Measurements from ENCODE around the gene KIFC1.

The KIFC1 gene

GRCh38 chr6:33424855-33425667, 33.4 kb downstream of the KIFC1 start:
- DNase-seq, result peak in 3 of 51 donors; percentile 24 to 48 (median 47)

DNA sequence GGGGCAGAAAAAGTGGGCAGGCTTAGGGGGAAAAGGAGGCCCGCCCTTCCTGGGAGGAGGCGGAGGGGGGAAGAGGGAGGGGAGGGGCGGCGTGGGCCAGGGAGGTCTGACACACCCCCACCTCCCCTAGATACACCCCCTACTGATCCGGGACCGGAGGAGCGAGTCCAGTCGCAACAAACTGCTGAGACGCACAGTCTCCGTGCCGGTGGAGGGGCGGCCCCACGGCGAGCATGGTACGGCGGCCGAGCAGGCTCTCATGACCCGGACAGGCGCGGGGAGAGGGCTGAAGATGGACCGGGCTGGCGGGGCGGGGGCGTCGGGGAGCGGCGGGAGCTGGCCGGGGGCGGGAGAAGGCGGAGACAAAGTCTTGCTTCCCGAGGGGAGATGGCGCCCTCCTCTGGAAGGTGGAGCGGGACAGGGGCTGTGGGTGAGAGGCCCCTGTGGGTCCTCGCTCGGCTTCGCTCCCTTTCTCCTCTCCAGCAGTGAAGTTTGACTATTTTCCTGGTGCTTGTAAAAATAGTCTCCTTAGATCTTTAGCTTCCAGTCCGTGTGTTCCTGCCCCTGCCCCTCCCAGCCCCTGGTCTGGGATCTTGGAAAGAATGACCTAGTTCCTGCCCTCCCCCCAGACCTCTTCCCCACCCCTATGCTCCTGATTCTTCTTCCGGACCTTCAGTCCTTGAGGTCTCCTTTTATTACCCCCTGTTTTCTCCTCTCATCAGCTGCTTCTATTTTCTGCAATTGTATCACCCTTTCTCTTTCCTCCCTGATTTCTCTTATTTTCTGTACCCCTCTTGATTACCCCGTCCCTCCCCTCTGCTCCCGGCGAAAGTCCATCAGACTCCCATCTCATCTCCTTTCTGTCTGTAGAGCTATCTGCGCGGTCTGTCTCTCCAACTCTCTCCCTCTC, 34.3 kb downstream of the KIFC1 start:
- DNase-seq, result peak in 49 of 51 donors; percentile 35 to 92 (median 76)

DNA sequence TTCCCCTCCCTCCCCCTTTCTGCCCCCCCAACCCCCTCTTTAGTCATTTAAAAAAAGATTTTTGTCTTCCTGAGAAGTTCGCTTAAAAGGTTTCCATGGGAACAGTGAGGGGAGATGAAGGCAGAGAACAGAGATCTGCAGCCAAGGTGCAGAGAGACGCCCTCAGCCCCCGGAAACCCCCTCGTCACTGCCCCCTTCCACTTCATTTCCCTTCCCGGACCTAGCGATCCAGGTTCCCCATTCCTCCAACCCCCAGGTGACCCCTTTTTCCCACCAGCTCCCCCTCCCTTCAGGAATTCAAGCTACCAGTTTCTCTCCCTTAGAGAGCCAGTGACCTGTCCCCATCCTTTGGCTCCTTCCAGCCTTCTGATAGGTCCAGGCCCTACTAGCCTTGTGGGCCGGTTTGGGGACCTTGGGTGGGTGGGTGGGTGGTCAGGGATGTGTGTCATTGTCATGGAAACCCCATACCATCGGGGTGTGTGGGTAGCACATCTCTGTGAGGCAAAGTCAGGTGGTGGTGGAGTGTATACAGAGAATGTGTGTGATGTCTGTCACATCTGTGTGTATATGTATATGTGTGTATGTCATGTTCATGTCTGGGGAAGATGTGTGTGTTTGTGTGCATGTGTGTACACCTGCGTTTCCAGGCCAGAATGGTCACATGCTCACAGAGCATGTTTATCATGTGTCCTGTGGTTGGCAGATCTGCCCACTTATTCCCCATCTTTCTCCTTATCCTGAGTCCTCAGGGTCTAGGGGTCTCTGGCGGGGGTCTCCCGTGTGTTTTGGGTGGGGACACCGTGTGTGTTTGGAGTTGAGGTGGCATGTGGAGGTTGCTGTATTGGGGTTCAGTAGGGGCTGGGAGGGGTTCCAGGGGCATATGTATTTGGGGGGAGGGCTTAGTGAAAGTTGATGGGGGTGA, 35.2 kb downstream of the KIFC1 start:
- DNase-seq, result peak in 6 of 51 donors; percentile 24 to 65 (median 39)

- peak in 41 of 51 donors; percentile 13 to 76 (median 38) for DNase-seq
Observed at GRCh38 chr6:33427585-33428223, 36.1 kb downstream of the KIFC1 start.

- peak in 2 of 51 donors; percentile 40 to 54 for DNase-seq
Observed at GRCh38 chr6:33428224-33428965, 36.8 kb downstream of the KIFC1 start.

GRCh38 chr6:33428966-33429749, 37.5 kb downstream of the KIFC1 start:
- DNase-seq, result peak in 1 of 51 donors; percentile 25

DNA sequence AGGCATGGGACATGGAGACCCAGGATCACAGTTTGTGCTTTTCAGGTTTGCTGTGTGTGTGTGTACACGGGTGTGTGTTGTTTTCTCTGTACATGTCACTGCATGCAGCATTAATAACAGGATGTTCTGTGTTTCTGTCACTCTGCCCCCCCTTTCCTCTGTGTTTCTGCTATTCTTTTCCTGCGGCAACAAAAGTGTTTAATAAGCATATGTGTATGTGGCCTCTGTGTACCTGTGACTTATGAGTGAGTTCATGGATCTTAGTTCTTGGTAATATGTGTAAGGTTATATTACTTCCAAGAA, 38.1 kb downstream of the KIFC1 start:
- peak in 1 of 51 donors; percentile 6 for DNase-seq

DNA sequence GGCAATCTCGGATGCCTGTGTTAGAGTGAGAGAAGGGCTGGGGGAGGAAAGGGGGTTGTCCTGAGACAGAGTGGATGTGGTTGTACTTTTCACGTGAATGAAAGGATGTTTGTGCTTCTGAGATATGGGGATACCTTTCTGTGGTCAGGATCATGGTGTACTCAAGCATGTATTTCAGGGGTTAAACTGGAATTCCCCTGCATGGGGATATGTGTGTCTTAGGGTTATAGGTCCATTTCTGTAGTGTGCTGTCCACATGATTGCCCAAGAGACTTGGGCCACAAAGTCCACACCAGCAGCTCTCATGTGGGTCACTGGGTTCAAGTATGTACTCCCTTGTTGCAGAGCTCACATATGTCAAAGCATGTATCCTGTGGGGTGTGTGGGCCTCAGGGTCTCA, 38.7 kb downstream of the KIFC1 start:
- no peak for DNase-seq

DNA sequence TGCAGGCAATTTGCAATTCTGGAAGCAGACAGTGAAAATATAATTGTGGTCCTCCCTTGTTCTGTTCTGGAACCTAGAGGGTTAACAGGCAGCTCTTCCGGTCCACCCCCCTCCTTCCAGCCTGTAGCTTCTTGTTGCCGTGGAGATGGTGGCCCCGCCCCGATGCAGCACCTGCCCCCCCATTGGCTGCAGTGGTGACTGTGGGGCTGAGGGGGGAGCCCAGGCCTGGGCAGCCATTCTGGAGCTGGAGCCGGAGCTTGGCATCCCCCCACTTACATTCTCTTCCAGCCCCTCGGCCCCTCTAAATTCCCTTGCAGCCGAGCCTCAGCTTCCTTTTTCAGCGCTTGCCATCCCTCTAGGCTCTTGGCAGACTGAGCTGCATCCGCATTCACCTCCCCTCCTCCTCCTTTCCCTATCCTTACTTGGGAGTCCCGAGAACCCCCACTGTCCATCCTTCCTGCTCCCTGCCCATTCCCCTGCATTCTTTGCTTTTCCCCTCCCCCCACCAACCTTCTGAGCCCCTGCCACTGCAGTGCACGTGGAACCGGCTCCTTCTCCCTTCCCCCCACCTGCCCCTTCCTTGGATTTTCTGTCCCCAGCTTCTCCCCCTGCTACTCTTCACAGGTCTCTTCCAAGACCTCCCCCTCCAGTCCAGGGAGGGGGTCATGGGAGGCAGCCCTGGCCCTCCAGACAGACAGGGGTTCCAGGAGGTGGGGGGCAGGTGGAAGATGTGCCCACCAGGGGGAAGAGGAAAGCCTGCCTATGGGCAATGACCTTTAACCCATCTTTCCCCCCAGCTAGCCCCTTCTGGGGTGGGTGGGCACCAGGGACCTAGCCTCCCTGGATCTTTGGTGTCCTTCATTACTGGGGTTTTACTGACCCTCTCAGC, 39.6 kb downstream of the KIFC1 start:
- DNase-seq, result peak in 50 of 51 donors; percentile 15 to 91 (median 74)

GRCh38 chr6:33431880-33432541, 40.4 kb downstream of the KIFC1 start:
- DNase-seq, result no peak

- no peak for DNase-seq
Observed at GRCh38 chr6:33432546-33432945, 40.9 kb downstream of the KIFC1 start.

GRCh38 chr6:33433001-33433543, 41.4 kb downstream of the KIFC1 start:
- DNase-seq, result no peak

DNA sequence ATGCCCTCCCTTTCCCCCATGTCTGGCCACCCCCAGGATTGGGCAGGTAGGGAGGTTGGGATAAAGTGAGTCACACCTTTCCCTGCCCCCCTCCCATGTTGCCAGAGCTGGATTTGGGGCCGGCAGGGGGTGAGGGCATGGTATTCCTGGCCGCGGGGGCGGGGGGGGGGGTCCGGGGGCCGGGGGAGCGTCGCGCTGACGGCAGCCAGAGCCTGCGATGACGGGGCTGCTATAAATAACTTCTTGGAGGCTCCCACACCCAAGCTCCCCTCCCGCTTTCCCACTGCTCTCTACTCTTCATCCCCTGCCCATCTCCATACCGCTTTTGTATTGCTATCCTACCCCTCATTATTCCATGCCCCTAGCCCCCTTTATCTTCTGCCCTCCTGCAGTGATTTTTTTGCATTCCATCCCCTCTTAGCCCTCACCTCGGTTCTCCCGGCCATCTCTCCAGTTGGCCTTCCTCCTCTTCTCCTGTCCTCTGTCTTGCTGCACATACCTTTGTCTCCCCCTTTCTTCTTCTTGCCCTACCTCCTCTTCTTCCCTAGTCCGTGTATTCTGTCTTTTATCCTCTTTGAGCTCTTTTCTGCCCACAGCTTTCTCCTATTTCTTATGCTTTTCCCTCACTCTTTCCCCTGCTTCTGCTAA, 42.0 kb downstream of the KIFC1 start:
- peak in 1 of 51 donors; percentile 14 for DNase-seq

- DNase-seq, result no peak
Observed at GRCh38 chr6:33434961-33435360, 43.3 kb downstream of the KIFC1 start.

DNA sequence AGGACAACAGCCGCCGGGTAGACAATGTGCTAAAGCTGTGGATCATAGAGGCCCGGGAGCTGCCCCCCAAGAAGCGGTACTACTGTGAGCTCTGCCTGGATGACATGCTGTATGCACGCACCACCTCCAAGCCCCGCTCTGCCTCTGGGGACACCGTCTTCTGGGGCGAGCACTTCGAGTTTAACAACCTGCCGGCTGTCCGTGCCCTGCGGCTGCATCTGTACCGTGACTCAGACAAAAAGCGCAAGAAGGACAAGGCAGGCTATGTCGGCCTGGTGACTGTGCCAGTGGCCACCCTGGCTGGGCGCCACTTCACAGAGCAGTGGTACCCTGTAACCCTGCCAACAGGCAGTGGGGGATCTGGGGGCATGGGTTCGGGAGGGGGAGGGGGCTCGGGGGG, 46.0 kb downstream of the KIFC1 start:
- no peak for DNase-seq

DNA sequence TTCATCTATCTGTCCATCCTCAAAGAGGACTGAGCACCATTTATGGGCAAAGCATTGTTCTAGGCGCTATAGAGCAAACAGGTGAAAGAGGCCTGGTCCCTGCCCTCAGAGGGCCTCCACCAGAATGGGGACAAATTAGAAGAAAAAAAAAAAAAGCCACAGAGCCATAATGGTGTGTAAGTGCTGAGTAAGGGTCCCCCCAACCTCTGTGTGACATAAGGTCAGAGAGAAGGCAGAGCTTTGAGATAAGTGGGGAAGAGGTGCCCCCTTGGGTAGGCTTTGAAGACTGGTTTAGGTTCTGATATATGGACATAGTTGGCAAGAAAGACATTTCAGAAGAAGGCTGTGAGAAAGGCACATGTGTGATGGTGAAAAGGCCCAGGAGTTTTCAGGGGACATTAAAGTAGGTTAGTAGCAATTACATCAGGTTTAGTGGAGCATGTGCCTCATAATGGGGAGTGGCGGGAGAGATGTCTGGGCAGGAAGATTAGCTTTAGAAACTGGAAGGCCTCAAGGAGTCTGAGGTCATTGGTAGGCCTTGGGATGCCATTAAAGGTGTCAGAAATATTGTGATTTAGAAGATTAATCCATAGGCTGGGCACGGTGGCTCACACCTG, 47.5 kb downstream of the KIFC1 start:
- no peak for DNase-seq
